Stimulated activated naive B cell treated with anti-CD40 and anti-IgM and Interleukin-4, amounts not matched to agents 10 μg/mL and 1 μg/mL and 100 μg/mL, for 72 hours (primary cell): ENCODE results near the gene CCNB1.
A peak's percentile ranks its signal among the peaks of the same experiment; 100 is the strongest.
"Not testable (repeated sequence)": the region's sequence is repeated elsewhere in the genome, so short reads cannot be mapped to it uniquely, and the experiment has no call there.

Source experiments
- ATAC-seq, 2 donors: fragments of 150-1000 bp; cut with Tn5 transposase; replicated peaks; 2 replicates each; pipeline ENCODE4 v1.10.0; 2021; ENCODE audit warnings: moderate library complexity in 1 of 2
- DNase-seq: peaks from one replicate; pipeline ENCODE4 v3.0.0; 2021
- H3K27ac Mint-ChIP-seq: one replicate; pipeline ENCODE4 v1.8.0; 2022; ENCODE audit warnings: mild to moderate bottlenecking, mixed read lengths
- H3K27me3 Mint-ChIP-seq, 2 donors: one replicate each; pipeline ENCODE4 v1.8.0; 2022; ENCODE audit warnings: mixed read lengths in 2 of 2
- H3K36me3 Mint-ChIP-seq, 2 donors: one replicate each; pipeline ENCODE4 v1.8.0; 2022; ENCODE audit warnings: mixed read lengths in 2 of 2, mild to moderate bottlenecking in 1 of 2
- H3K4me1 Mint-ChIP-seq, 2 donors: one replicate each; pipeline ENCODE4 v1.8.0; 2022; ENCODE audit warnings: mixed read lengths in 2 of 2, mild to moderate bottlenecking in 1 of 2
- H3K4me3 Mint-ChIP-seq, 2 donors: one replicate each; pipeline ENCODE4 v1.8.0; 2022; ENCODE audit warnings: mild to moderate bottlenecking in 2 of 2, mixed read lengths in 2 of 2, moderate library complexity in 1 of 2
- H3K9me3 Mint-ChIP-seq, 2 donors: one replicate each; pipeline ENCODE4 v1.8.0; 2022; ENCODE audit warnings: mixed read lengths in 2 of 2, mild to moderate bottlenecking in 1 of 2

CCNB1 gene

DNA sequence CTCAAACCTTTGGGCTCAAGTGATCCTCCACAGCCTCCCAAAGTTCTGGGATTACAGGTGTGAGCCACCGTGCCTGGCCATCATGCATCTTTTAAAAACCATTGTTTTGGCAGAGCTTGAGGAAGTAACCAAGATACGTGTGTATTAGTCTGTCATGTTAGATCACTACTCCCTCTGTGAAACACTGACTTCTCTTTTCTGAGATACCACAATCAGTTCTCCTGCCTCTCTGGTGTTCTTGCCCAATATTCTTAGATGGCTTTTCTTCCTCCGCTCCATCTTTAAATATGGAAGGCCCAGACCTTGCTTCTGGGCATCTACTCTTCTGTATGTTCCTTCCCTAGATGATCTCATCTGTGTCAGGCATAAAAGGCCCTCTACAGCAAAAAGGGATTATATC is 14.2 kb upstream of the CCNB1 start:
- Mint-ChIP-seq H3K27me3 (no peaks in the 10 kb centered on the region), H3K36me3 (peaks cover 1 to 10% of the 10 kb centered on the region in 2 donors), H3K9me3 (no peaks in the 10 kb centered on the region), H3K4me3 (no peak overlapping the region), H3K4me1 (no peaks in the 10 kb centered on the region), H3K27ac (no peak overlapping the region)
- ATAC-seq: no peak
- no peak for DNase-seq

DNA sequence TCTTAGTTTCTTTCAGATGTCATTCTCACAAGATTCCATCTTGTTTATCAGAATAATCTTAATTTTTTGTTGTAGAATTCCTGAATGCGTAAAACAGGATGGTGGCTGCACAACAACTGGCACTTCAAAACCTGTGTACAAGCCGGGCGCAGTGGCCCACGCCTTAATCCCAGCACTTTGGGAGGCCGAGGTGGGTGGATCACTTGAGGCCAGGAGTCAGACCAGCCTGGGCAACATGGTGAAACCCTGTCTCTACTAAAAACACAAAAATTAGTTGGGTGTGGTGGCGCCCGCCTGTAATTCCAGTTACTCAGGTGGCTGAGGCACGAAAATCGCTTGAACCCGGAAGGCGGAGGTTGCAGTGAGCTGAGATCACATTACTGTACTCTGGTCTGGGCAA is 10.5 kb upstream of the CCNB1 start:
- Mint-ChIP-seq H3K36me3 (peaks cover 0 to 1% of the 10 kb centered on the region in 2 donors), H3K4me1 (no peaks in the 10 kb centered on the region), H3K9me3 (no peaks in the 10 kb centered on the region), H3K27me3 (no peaks in the 10 kb centered on the region), H3K4me3 (no peak overlapping the region), H3K27ac (no peak overlapping the region)
- DNase-seq (no peak), ATAC-seq (no peak)

DNA sequence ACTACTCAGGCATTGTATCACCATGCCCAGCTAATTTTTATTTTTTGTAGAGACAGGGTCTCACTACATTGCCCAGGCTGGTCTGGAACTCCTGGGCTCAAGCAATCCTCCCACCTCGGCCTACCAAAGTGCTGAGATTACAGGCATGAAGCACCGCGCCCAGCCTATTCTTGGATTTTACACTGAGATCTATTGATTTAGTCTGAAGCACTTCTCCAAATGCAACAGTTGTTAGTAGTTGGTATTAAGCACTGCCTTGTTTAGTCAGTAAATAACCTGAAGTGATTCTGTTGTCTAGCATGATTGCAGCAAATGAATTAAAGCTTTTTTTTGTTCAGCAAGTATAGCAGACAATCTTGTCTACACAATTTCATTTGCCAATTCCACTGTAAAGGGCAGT is 8.9 kb upstream of the CCNB1 start:
- no peak for ATAC-seq
- no peaks in the 10 kb centered on the region for H3K4me1 Mint-ChIP-seq

DNA sequence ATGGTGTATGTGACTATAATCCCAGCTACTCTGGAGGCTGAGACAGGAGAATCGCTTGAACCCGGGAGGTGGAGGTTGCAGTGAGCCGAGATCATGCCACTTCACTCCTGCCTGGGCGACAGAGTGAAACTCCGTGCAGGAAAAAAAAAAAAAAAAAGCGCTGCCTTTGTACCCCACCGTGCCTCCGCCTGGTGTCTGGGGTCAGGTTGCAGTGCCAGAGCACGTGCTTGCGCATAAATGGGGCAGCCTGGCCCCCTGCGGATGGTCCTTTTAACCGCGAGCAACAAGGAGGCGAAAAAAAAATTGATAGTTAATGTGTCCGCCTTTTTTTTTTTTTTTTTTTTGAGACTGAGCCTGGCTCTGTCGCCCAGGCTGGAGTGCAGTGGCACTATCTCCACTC is 6.3 kb upstream of the CCNB1 start:
- peaks cover under 1 to 1% of the 10 kb centered on the region in 2 donors for H3K9me3 Mint-ChIP-seq

More for the DNA sequence above, 8.9 kb upstream of the CCNB1 start:
- Mint-ChIP-seq H3K9me3 (no peaks in the 10 kb centered on the region), H3K27me3 (no peaks in the 10 kb centered on the region), H3K4me3 (no peak overlapping the region), H3K27ac (no peak overlapping the region), H3K36me3 (peaks cover 0 to 1% of the 10 kb centered on the region in 2 donors)
- no peak for DNase-seq

GRCh38 chr5:69167493-69167855 is 524 bp downstream of the CCNB1 start:
- ATAC-seq (no peak), DNase-seq (no peak)
- H3K36me3 Mint-ChIP-seq: peaks cover 11 to 14% of the 10 kb centered on the region in 2 donors
- peak overlapping the region; percentile 92 for H3K27ac Mint-ChIP-seq
- H3K9me3 Mint-ChIP-seq: peaks cover 3 to 4% of the 10 kb centered on the region in 2 donors
- peak overlapping the region; percentile 92 to 97 for H3K4me3 Mint-ChIP-seq
- no peaks in the 10 kb centered on the region for H3K27me3 Mint-ChIP-seq
- peaks cover 8 to 23% of the 10 kb centered on the region in 2 donors for H3K4me1 Mint-ChIP-seq

More for the DNA sequence above, 6.3 kb upstream of the CCNB1 start:
- Mint-ChIP-seq H3K4me1 (peaks cover under 1% of the 10 kb centered on the region in 2 donors), H3K36me3 (peaks cover 0 to under 1% of the 10 kb centered on the region in 2 donors), H3K27me3 (no peaks in the 10 kb centered on the region), H3K27ac (no peak overlapping the region), H3K4me3 (no peak overlapping the region)
- no peak for ATAC-seq
- no peak for DNase-seq

DNA sequence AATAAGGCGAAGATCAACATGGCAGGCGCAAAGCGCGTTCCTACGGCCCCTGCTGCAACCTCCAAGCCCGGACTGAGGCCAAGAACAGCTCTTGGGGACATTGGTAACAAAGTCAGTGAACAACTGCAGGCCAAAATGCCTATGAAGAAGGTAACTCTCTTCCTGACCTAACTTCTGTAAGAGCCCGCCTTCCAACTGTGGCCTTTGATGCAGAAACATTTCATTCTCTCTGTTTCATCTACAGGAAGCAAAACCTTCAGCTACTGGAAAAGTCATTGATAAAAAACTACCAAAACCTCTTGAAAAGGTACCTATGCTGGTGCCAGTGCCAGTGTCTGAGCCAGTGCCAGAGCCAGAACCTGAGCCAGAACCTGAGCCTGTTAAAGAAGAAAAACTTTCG is 979 bp downstream of the CCNB1 start:
- no peak overlapping the region for H3K27ac Mint-ChIP-seq
- H3K27me3 Mint-ChIP-seq: no peaks in the 10 kb centered on the region
- H3K9me3 Mint-ChIP-seq: peaks cover 3 to 4% of the 10 kb centered on the region in 2 donors
- DNase-seq: no peak
- no peak for ATAC-seq
- H3K4me3 Mint-ChIP-seq: peak overlapping the region; percentile 92 to 97
- H3K36me3 Mint-ChIP-seq: peaks cover 15 to 16% of the 10 kb centered on the region in 2 donors
- H3K4me1 Mint-ChIP-seq: peaks cover 8 to 23% of the 10 kb centered on the region in 2 donors

DNA sequence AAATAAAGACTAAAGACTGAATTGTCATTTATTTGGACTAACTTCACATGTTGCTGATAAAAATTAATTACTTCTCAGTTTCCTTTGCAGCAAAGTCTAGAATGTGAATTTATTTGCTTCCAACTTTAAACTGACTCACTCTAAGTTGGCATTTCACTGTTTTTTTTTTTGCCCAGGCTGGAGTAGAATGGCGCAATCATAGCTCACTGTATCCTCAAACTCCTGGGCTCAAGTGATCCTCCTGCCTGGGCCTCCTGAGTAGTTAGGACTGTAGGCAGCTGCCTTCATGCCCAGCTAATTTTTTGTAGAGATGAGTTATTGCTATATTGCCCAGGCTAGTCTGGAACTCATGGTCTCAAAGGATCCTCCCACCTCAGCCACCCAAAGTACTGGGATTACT is 3.5 kb downstream of the CCNB1 start:
- H3K4me1 Mint-ChIP-seq: peaks cover 8 to 23% of the 10 kb centered on the region in 2 donors
- peaks cover 28 to 31% of the 10 kb centered on the region in 2 donors for H3K36me3 Mint-ChIP-seq
- H3K27ac Mint-ChIP-seq: no peak overlapping the region
- H3K27me3 Mint-ChIP-seq: no peaks in the 10 kb centered on the region
- no peak for ATAC-seq
- no peak for DNase-seq
- H3K9me3 Mint-ChIP-seq: peaks cover 3 to 4% of the 10 kb centered on the region in 2 donors
- H3K4me3 Mint-ChIP-seq: no peak overlapping the region

DNA sequence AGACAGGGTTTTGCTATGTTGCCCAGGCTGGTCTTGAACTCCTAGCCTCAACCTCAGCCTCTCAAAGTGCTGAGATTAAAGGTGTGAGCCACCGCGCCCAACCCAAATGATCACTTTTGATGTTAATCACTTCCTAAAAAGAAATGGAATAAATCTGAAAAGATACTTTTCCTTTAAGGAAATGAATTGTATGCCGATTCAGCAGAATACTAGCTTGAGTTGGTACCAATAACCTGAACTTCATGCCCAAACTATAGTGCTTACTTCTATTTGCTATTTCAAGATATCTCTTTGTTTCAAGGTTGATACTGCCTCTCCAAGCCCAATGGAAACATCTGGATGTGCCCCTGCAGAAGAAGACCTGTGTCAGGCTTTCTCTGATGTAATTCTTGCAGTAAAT is 4.0 kb downstream of the CCNB1 start:
- ATAC-seq: no peak
- Mint-ChIP-seq H3K9me3 (peaks cover under 1 to 2% of the 10 kb centered on the region in 2 donors), H3K36me3 (peaks cover 28 to 31% of the 10 kb centered on the region in 2 donors), H3K4me1 (peaks cover 6 to 19% of the 10 kb centered on the region in 2 donors), H3K4me3 (no peak overlapping the region), H3K27me3 (no peaks in the 10 kb centered on the region), H3K27ac (no peak overlapping the region)
- DNase-seq: no peak

DNA sequence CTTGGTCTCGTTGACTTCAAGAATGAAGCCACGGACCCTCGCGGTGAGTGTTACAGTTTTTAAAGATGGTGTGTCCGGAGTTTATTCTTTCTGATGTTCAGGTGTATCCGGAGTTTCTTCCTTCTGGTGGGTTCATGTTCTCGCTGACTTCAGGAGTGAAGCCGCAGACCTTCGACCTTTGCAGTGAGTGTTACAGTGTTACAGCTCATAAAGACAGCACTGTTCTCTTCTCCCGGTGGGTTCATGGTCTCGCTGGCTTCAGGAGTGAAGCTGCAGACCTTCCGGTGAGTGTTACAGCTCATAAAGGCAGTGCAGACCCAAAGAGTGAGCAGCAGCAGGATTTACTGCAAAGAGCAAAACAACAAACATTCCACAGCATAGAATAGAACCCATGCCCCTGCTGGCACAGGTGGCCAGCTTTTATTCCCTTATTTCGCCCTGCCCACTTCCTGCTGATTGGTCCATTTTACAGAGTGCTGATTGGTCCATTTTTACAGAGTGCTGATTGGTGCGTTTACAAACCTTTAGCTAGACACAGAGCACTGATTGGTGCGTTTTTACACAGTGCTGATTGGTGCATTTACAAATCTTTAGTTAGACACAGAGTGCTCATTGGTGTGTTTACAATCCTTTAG is 14.8 kb downstream of the CCNB1 start:
- H3K27me3 Mint-ChIP-seq, DNase-seq, H3K4me3 Mint-ChIP-seq, H3K4me1 Mint-ChIP-seq, H3K27ac Mint-ChIP-seq, ATAC-seq, H3K9me3 Mint-ChIP-seq: not testable (repeated sequence)
- peaks cover 6 to 10% of the 10 kb centered on the region in 2 donors for H3K36me3 Mint-ChIP-seq

GRCh38 chr5:69184621-69185020 is 17.7 kb downstream of the CCNB1 start:
- Mint-ChIP-seq H3K27ac (no peak overlapping the region), H3K36me3 (no peaks in the 10 kb centered on the region), H3K9me3 (no peaks in the 10 kb centered on the region), H3K27me3 (no peaks in the 10 kb centered on the region), H3K4me3 (no peak overlapping the region), H3K4me1 (peaks cover 2 to 10% of the 10 kb centered on the region in 2 donors)
- ATAC-seq (no peak), DNase-seq (no peak)

- peaks cover 2 to 17% of the 10 kb centered on the region in 2 donors for H3K4me1 Mint-ChIP-seq
- ATAC-seq: no peak
- H3K36me3 Mint-ChIP-seq: no peaks in the 10 kb centered on the region
- no peaks in the 10 kb centered on the region for H3K9me3 Mint-ChIP-seq
- no peaks in the 10 kb centered on the region for H3K27me3 Mint-ChIP-seq
- DNase-seq: no peak
- H3K27ac Mint-ChIP-seq: no peak overlapping the region
- no peak overlapping the region for H3K4me3 Mint-ChIP-seq
These were observed 20.4 kb downstream of the CCNB1 start for GRCh38 chr5:69187342-69187741.

DNA sequence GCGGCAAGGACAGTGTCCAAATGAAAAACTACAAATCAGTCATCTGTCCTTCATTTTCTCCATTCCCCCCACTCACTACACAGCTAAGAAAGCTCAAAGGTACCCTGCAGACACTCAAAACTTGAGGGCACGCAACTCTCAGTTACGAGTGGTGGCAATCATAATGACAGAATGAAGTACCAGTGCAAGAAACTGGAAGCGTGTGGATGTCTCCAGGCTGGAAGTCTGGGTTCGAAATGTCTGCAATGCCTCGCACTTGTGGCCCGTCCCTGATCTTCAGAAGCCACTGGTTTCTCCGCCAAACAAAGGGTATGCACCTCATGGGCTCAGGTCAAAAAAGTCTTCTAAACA is 21.8 kb downstream of the CCNB1 start:
- peak overlapping the region; percentile 92 to 94 for H3K4me3 Mint-ChIP-seq
- H3K4me1 Mint-ChIP-seq: peaks cover 2 to 17% of the 10 kb centered on the region in 2 donors
- peak overlapping the region; percentile 96 for H3K27ac Mint-ChIP-seq
- DNase-seq (no peak), ATAC-seq (peak in 1 of 2 donors; percentile 1)
- H3K36me3 Mint-ChIP-seq: no peaks in the 10 kb centered on the region
- H3K9me3 Mint-ChIP-seq: no peaks in the 10 kb centered on the region
- H3K27me3 Mint-ChIP-seq: no peaks in the 10 kb centered on the region

DNA sequence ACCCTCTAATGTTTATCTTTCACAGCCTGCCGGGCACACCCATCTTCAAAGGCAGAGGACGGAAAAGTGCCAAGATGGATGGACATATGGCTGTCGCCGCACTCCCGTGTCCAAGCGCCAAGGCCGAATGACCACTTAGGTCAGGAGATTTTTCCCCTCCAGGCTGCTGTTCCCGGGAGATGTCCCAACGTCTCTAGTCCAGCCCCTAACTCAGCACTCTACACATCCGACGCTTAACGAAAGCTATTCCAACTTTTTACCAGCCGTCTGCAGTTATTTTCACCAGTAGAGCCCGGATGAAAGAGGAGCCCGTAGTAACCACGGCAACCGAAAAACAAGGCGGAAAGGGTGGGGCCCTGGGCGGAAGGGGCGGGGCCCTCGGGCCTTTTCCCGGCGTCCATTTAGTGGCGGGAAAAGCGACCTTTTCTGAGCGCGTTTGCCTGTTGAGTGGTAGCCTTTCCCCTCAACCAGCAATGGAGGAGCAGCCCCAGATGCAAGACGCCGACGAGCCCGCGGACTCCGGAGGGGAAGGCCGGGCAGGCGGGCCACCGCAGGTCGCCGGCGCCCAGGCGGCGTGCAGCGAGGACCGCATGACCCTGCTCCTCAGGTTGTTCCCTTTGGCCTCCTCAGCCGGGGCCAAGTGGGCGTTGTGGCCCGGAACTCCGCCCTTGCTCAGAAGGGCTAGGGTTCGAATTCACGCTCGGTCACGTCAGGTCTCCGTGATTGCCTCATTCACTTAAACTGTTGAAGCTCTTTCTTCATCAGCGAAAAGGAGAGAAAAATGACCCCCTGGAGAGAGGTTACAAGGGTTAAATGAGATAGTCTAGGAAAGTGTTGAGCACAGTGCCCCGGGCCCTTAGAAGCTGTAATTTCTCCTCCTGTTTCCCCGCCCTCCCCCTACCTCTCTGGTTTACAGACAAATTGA is 22.5 kb downstream of the CCNB1 start, which contains the start of gene CENPH:
Gene CENPH (plus strand): TSS at position 422 of the 925 bp plus-strand sequence. CDS start 52 bp downstream, at position 474.
- H3K9me3 Mint-ChIP-seq: no peaks in the 10 kb centered on the region
- no peaks in the 10 kb centered on the region for H3K36me3 Mint-ChIP-seq
- peak within 1 kb of the TSS; percentile 92 to 94 for H3K4me3 Mint-ChIP-seq
- peak within 1 kb of the TSS; percentile 96 for H3K27ac Mint-ChIP-seq
- H3K27me3 Mint-ChIP-seq: no peaks in the 10 kb centered on the region
- DNase-seq: peak; percentile 88
- peak; percentile 92 to 94 for ATAC-seq
- peaks cover 2 to 17% of the 10 kb centered on the region in 2 donors for H3K4me1 Mint-ChIP-seq

- H3K4me3 Mint-ChIP-seq: no peak overlapping the region
- no peak for DNase-seq
- no peaks in the 10 kb centered on the region for H3K9me3 Mint-ChIP-seq
- peaks cover 4 to 7% of the 10 kb centered on the region in 2 donors for H3K4me1 Mint-ChIP-seq
- no peak overlapping the region for H3K27ac Mint-ChIP-seq
- ATAC-seq: no peak
- H3K27me3 Mint-ChIP-seq: no peaks in the 10 kb centered on the region
- H3K36me3 Mint-ChIP-seq: peaks cover 20 to 30% of the 10 kb centered on the region in 2 donors
These were observed 35.5 kb downstream of the CCNB1 start for GRCh38 chr5:69202497-69202896.
